A673 (cell line): ENCODE data around the gene LRRC8D.

Experiments used
- CTCF ChIP-seq: fragments of 300-800, 200-600 bp; sonication (generic); conservative IDR thresholded peaks from 2 replicates; pipeline ENCODE4 v1.5.1; 2017; ENCODE audit warnings: low read depth, mild to moderate bottlenecking, antibody characterized with exemption, low read length, moderate library complexity, mixed read lengths
- EZH2 ChIP-seq: fragments of 200-600 bp; sonication (generic); IDR thresholded peaks from 2 replicates; pipeline ENCODE4 v1.6.1; 2017; ENCODE audit warnings: borderline replicate concordance, low read depth, mild to moderate bottlenecking, mixed read lengths, antibody characterized with exemption, low read length; ENCODE audit not compliant: poor library complexity, severe bottlenecking

GRCh38 chr1:89942014-89942413 is 121.2 kb downstream of the LRRC8D start:
- TF ChIP-seq EZH2 (no peak), CTCF (no peak)
